HepG2 (cell line): ENCODE measurements around the gene PSMD1. TPM values are rescaled to one million over a fixed set of nuclear protein-coding genes. Genes with fewer than 3 reads are reported as not detected.

Experiments used
- AHR ChIP-seq: IDR thresholded peaks from 2 replicates; pipeline ENCODE4 v1.6.1; 2018; ENCODE audit warnings: missing genetic modification reagents, missing compliant biosample characterization
- CENPX ChIP-seq: sonication (generic); formaldehyde crosslinking; IDR thresholded peaks from 2 replicates; pipeline ENCODE4 v1.9.0; 2021; ENCODE audit warnings: mild to moderate bottlenecking, missing genetic modification reagents, moderate library complexity
- E2F2 ChIP-seq: sonication (generic); formaldehyde crosslinking; IDR thresholded peaks from 2 replicates; pipeline ENCODE4 v1.4.0; 2020; ENCODE audit warnings: missing genetic modification reagents, borderline replicate concordance
- HMG20B ChIP-seq: conservative IDR thresholded peaks from 2 replicates; pipeline ENCODE4 v1.6.1; 2016; ENCODE audit warnings: missing genetic modification reagents, missing compliant biosample characterization
- HNF1B ChIP-seq: sonication (generic); formaldehyde crosslinking; IDR thresholded peaks from 2 replicates; pipeline ENCODE4 v1.5.1; 2020; ENCODE audit warnings: mild to moderate bottlenecking, moderate library complexity, missing genetic modification reagents
- POLR2AphosphoS5 ChIP-seq: IDR thresholded peaks from 2 replicates; pipeline ENCODE4 v1.6.1; 2012; ENCODE audit warnings: low read depth, low read length
- SNAPC2 ChIP-seq: sonication (generic); formaldehyde crosslinking; IDR thresholded peaks from 2 replicates; pipeline ENCODE4 v1.8.1; 2022; ENCODE audit warnings: mild to moderate bottlenecking, missing genetic modification reagents
- STAG1 ChIP-seq: sonication (generic); formaldehyde crosslinking; IDR thresholded peaks from 2 replicates; pipeline ENCODE4 v1.4.0; 2020; ENCODE audit warnings: missing genetic modification reagents
- TFAP4 ChIP-seq: sonication (generic); IDR thresholded peaks from 2 replicates; pipeline ENCODE4 v1.6.1; 2016; ENCODE audit warnings: low read depth, borderline replicate concordance
- THAP7 ChIP-seq: sonication (generic); formaldehyde crosslinking; IDR thresholded peaks from 2 replicates; pipeline ENCODE4 v1.8.1; 2023; ENCODE audit warnings: mild to moderate bottlenecking, missing genetic modification reagents
- THRA ChIP-seq: sonication (generic); formaldehyde crosslinking; IDR thresholded peaks from 2 replicates; pipeline ENCODE4 v1.4.0; 2020; ENCODE audit warnings: missing genetic modification reagents, borderline replicate concordance
- ZBTB49 ChIP-seq: sonication (generic); formaldehyde crosslinking; IDR thresholded peaks from 2 replicates; pipeline ENCODE4 v1.4.0; 2020; ENCODE audit warnings: missing genetic modification reagents, borderline replicate concordance
- ZBTB7B ChIP-seq: sonication (generic); formaldehyde crosslinking; IDR thresholded peaks from 2 replicates; pipeline ENCODE4 v1.4.0; 2020; ENCODE audit warnings: missing genetic modification reagents
- ZFY ChIP-seq: sonication (generic); formaldehyde crosslinking; IDR thresholded peaks from 2 replicates; pipeline ENCODE4 v1.4.0; 2020; ENCODE audit warnings: missing genetic modification reagents
- ZNF207 ChIP-seq: fragments of 450-650 bp; IDR thresholded peaks from 2 replicates; pipeline ENCODE4 v1.6.1; 2016; ENCODE audit warnings: antibody characterized with exemption, borderline replicate concordance
- ZNF260 ChIP-seq: sonication (generic); formaldehyde crosslinking; IDR thresholded peaks from 2 replicates; pipeline ENCODE4 v1.4.0; 2020; ENCODE audit warnings: missing genetic modification reagents, low read depth, mild to moderate bottlenecking, borderline replicate concordance
- ZNF430 ChIP-seq: sonication (generic); formaldehyde crosslinking; IDR thresholded peaks from 2 replicates; pipeline ENCODE4 v1.9.0; 2021; ENCODE audit warnings: mild to moderate bottlenecking, missing genetic modification reagents
- ZNF546 ChIP-seq: sonication (generic); formaldehyde crosslinking; conservative IDR thresholded peaks from 2 replicates; pipeline ENCODE4 v1.8.1; 2023; ENCODE audit warnings: mild to moderate bottlenecking, missing genetic modification reagents
- ZNF552 ChIP-seq: sonication (generic); formaldehyde crosslinking; IDR thresholded peaks from 2 replicates; pipeline ENCODE4 v1.9.0; 2022; ENCODE audit warnings: missing genetic modification reagents, mild to moderate bottlenecking, borderline replicate concordance
- ZNF674 ChIP-seq: sonication (generic); formaldehyde crosslinking; IDR thresholded peaks from 2 replicates; pipeline ENCODE4 v1.5.0; 2020; ENCODE audit warnings: low read depth, mild to moderate bottlenecking, missing genetic modification reagents
- polyA plus RNA-seq, 8 experiments: library from polyadenylated mRNA; depleted of rRNA in 3 of 8; stranded (reverse) in 7 of 8; unstranded in 1 of 8; fragments of >200 nt; fragmentation: Illumina TruSeq in 4 of 8; extraction: Trizol in 4 of 8; gene quantifications; 2 replicates each; pipeline versions ENCODE4 v1.2.1 to v1.2.3, GENCODE V29; 2011 to 2016; ENCODE audit warnings: low read depth in 4 of 8, missing spikeins in 1 of 8, mixed read lengths in 1 of 8; ENCODE audit not compliant: insufficient read depth in 1 of 8
- total RNA-seq, 5 experiments: library from RNA; depleted of rRNA; stranded (reverse); fragments of >200 nt; fragmentation: Illumina TruSeq; extraction: Trizol; gene quantifications; 2 replicates each; pipeline ENCODE4 v1.2.3, GENCODE V29; 2016; ENCODE audit warnings: low read depth in 1 of 5

The PSMD1 gene
- total and polyA plus RNA-seq, 2 of the 13 experiments (the other 11 are each of a cell fraction or from before 2014, with no cell fraction given) = 136 to 191 TPM

- no peak for TF ChIP-seq THRA
- no peak for TF ChIP-seq THAP7 (CRISPR knock-in tag)
- no peak for TF ChIP-seq AHR (CRISPR knock-in tag)
- peak; percentile 35; the same call in 1 of the 2 replicates for TF ChIP-seq ZNF430 (CRISPR knock-in tag)
- TF ChIP-seq ZBTB7B = peak; percentile 61; the same call in 1 of the 2 replicates
- no peak for TF ChIP-seq CENPX (CRISPR knock-in tag)
- peak; percentile 6; the same call in 1 of the 2 replicates for TF ChIP-seq STAG1 (CRISPR knock-in tag)
- TF ChIP-seq ZNF260 = no peak
- no peak for TF ChIP-seq HMG20B (CRISPR knock-in tag)
- no peak for TF ChIP-seq HNF1B (CRISPR knock-in tag)
- no peak for TF ChIP-seq ZNF207
- peak; percentile 63 for TF ChIP-seq ZFY (CRISPR knock-in tag)
- no peak for TF ChIP-seq SNAPC2 (CRISPR knock-in tag)
- no peak for TF ChIP-seq TFAP4
- 0 out of 2 replicates have a peak, but pooled peaks have one; percentile 44 for TF ChIP-seq ZNF546 (CRISPR knock-in tag)
- no peak for TF ChIP-seq ZBTB49 (CRISPR knock-in tag)
- TF ChIP-seq POLR2AphosphoS5 = peak; percentile 62
- TF ChIP-seq ZNF552 (CRISPR knock-in tag) = no peak
- no peak for TF ChIP-seq ZNF674 (CRISPR knock-in tag)
- 0 out of 2 replicates have a peak, but pooled peaks have one; percentile 49 for TF ChIP-seq E2F2
These were observed 19.4 kb upstream of the PSMD1 start, which contains the start of gene C2orf72 (continued) for GRCh38 chr2:231037202-231037730.
